PC-3 (cell line): ENCODE data around the gene DOCK1. TPM values are rescaled to one million over a fixed set of nuclear protein-coding genes. Genes with fewer than 3 reads are reported as not detected.
A peak's percentile ranks its signal among the peaks of the same experiment; 100 is the strongest.

Experiments
- ATAC-seq: fragments of 200-7000 bp; cut with Tn5 transposase; 2 replicates; pipeline ENCODE4 v1.9.1; 2020; ENCODE audit warnings: mild to moderate bottlenecking, moderate library complexity
- BruUV-seq: library from RNA; stranded (reverse); fragments of 400-500 nt; replicated peaks from 2 replicates; lab custom pipeline; 2021; lab: Mats Ljungman, UMichigan
- CTCF ChIA-PET: fragments of 300-600 bp; sonication (Branson Sonifier 250); formaldehyde crosslinking; loops from one replicate; lab custom pipeline; 2022; ENCODE audit warnings: antibody characterized with exemption; lab: Charles Lee
- POLR2A ChIA-PET: fragments of 300-600 bp; sonication (Branson Sonifier 250); formaldehyde crosslinking; loops from one replicate; lab custom pipeline; 2022; ENCODE audit warnings: antibody characterized with exemption; ENCODE audit not compliant: unreplicated experiment; lab: Charles Lee
- DNase-seq: peaks from one replicate; pipeline ENCODE4 v3.0.0-alpha.2; 2015
- H2AFZ ChIP-seq: fragments of 300-600 bp; sonication (generic); 2 replicates; pipeline ENCODE4 v1.6.0; 2016; ENCODE audit warnings: antibody characterized with exemption, low read length
- H3F3A ChIP-seq: fragments of 300-600 bp; sonication (generic); one replicate; pipeline ENCODE4 v1.6.0; 2017; ENCODE audit warnings: antibody characterized with exemption, low read length, control low read depth, mild to moderate bottlenecking; ENCODE audit not compliant: unreplicated experiment
- H3K27ac ChIP-seq: fragments of 300-600 bp; sonication (generic); 2 replicates; pipeline ENCODE4 v1.5.1; 2016; ENCODE audit warnings: mild to moderate bottlenecking, low read length
- H3K27me3 ChIP-seq: fragments of 300-600 bp; sonication (generic); 2 replicates; pipeline ENCODE4 v1.6.1; 2016; ENCODE audit warnings: low read length, mixed read lengths
- H3K36me3 ChIP-seq: fragments of 300-600 bp; sonication (generic); 2 replicates; pipeline ENCODE4 v1.6.1; 2016; ENCODE audit warnings: low read depth, mixed run types, low read length, mixed read lengths
- H3K4me1 ChIP-seq: fragments of 300-600 bp; sonication (generic); 2 replicates; pipeline ENCODE4 v1.5.1; 2016; ENCODE audit warnings: low read length; ENCODE audit not compliant: insufficient read depth
- H3K4me2 ChIP-seq: fragments of 300-600 bp; sonication (generic); 2 replicates; pipeline ENCODE4 v1.6.0; 2016; ENCODE audit warnings: low read length
- H3K4me3 ChIP-seq: fragments of 300-600 bp; sonication (generic); 2 replicates; pipeline ENCODE4 v1.5.1; 2016; ENCODE audit warnings: mild to moderate bottlenecking, low read length, mixed read lengths
- H3K79me2 ChIP-seq: fragments of 300-600 bp; sonication (generic); 2 replicates; pipeline ENCODE4 v1.6.1; 2017; ENCODE audit warnings: low read length, mixed read lengths
- H3K9ac ChIP-seq: fragments of 300-600 bp; sonication (generic); 2 replicates; pipeline ENCODE4 v1.6.0; 2016; ENCODE audit warnings: mild to moderate bottlenecking, low read length
- H3K9me2 ChIP-seq: fragments of 300-600 bp; sonication (generic); replicated peaks from 2 replicates; pipeline ENCODE4 v1.6.1; 2016; ENCODE audit warnings: mixed run types, low read length, mixed read lengths
- H3K9me3 ChIP-seq: fragments of 300-600 bp; sonication (generic); 2 replicates; pipeline ENCODE4 v1.6.1; 2016; ENCODE audit warnings: low read length, mixed read lengths
- H4K20me1 ChIP-seq: fragments of 300-600 bp; sonication (generic); 2 replicates; pipeline ENCODE4 v1.6.1; 2016; ENCODE audit warnings: low read length, mixed read lengths
- CTCF ChIP-seq: fragments of 300-600 bp; sonication (generic); conservative IDR thresholded peaks from 2 replicates; pipeline ENCODE4 v1.5.1; 2017; ENCODE audit warnings: antibody characterized with exemption, low read depth, mild to moderate bottlenecking, low read length
- EZH2 ChIP-seq: fragments of 300-600 bp; sonication (generic); IDR thresholded peaks from one replicate; pipeline ENCODE4 v1.6.1; 2017; ENCODE audit warnings: antibody characterized with exemption, mild to moderate bottlenecking, low read length; ENCODE audit not compliant: unreplicated experiment
- EZH2phosphoT487 ChIP-seq: fragments of 300-600 bp; sonication (generic); IDR thresholded peaks from 2 replicates; pipeline ENCODE4 v1.6.1; 2018; ENCODE audit warnings: mild to moderate bottlenecking, antibody characterized with exemption, low read length, borderline replicate concordance
- intact Hi-C: fragments of 100-400 bp; cut with micrococcal nuclease; formaldehyde crosslinking; loops from 2 replicates; pipeline ENCODE4 v1.9.0; 2023
- total RNA-seq: library from RNA; depleted of rRNA; stranded (reverse); fragments of >200 nt; gene quantifications from 2 replicates; pipeline ENCODE4 v1.2.3, GENCODE V29; 2014

The DOCK1 gene
- total RNA-seq, 1 experiment from 2014 or later, result 34.3 TPM

GRCh38 chr10:127276794-127277462 is 371.7 kb downstream of the DOCK1 start:
- no peak overlapping the region for H3K27ac ChIP-seq
- ATAC-seq, result no peak
- H3K79me2 ChIP-seq, result no peaks in the 10 kb centered on the region
- no peaks in the 10 kb centered on the region for H3K9me3 ChIP-seq
- H3K36me3 ChIP-seq, result no peaks in the 10 kb centered on the region
- H3K4me2 ChIP-seq, result no peak overlapping the region
- ChIA-PET POLR2A (no interaction called here), CTCF (no interaction called here)
- no peak overlapping the region for H3K4me3 ChIP-seq
- TF ChIP-seq EZH2phosphoT487, result no peak
- no peak for TF ChIP-seq EZH2
- TF ChIP-seq CTCF, result no peak
- 0 out of 2 replicates have a peak, but pooled peaks cover 4% of the 10 kb centered on the region for H3K4me1 ChIP-seq
- intact Hi-C loops, result no loop called here
- H3K27me3 ChIP-seq, result no peaks in the 10 kb centered on the region
- no peaks in the 10 kb centered on the region for H4K20me1 ChIP-seq
- no TSS peak for BruUV-seq
- H2AFZ ChIP-seq, result no peak overlapping the region
- H3K9ac ChIP-seq, result no peak overlapping the region
- H3K9me2 ChIP-seq, result no peaks in the 10 kb centered on the region
- no peaks in the 10 kb centered on the region for H3F3A ChIP-seq
- DNase-seq, result no peak

- H3K27ac ChIP-seq, result no peak overlapping the region
- no peaks in the 10 kb centered on the region for H3K9me2 ChIP-seq
- BruUV-seq, result no TSS peak
- H4K20me1 ChIP-seq, result no peaks in the 10 kb centered on the region
- peak; percentile 25 for DNase-seq
- H3K4me1 ChIP-seq, result 0 out of 2 replicates have a peak, but pooled peaks cover 4% of the 10 kb centered on the region
- no peak overlapping the region for H3K4me2 ChIP-seq
- H3K9ac ChIP-seq, result no peak overlapping the region
- ChIA-PET POLR2A (no interaction called here), CTCF (no interaction called here)
- H3K79me2 ChIP-seq, result no peaks in the 10 kb centered on the region
- H2AFZ ChIP-seq, result no peak overlapping the region
- TF ChIP-seq CTCF (no peak), EZH2phosphoT487 (no peak), EZH2 (no peak)
- intact Hi-C loops, result no loop called here
- no peaks in the 10 kb centered on the region for H3K36me3 ChIP-seq
- ATAC-seq, result peak; percentile 90
- H3F3A ChIP-seq, result no peaks in the 10 kb centered on the region
- no peaks in the 10 kb centered on the region for H3K9me3 ChIP-seq
- H3K27me3 ChIP-seq, result no peaks in the 10 kb centered on the region
- H3K4me3 ChIP-seq, result no peak overlapping the region
These were observed 372.8 kb downstream of the DOCK1 start for GRCh38 chr10:127278001-127278400.

- Histone ChIP-seq H4K20me1 (no peaks in the 10 kb centered on the region), H3F3A (no peaks in the 10 kb centered on the region), H3K4me1 (0 out of 2 replicates have a peak, but pooled peaks cover 4% of the 10 kb centered on the region), H3K9me2 (no peaks in the 10 kb centered on the region), H3K4me2 (no peak overlapping the region), H3K9ac (no peak overlapping the region), H3K4me3 (no peak overlapping the region), H3K27me3 (no peaks in the 10 kb centered on the region), H3K36me3 (no peaks in the 10 kb centered on the region), H2AFZ (no peak overlapping the region), H3K9me3 (no peaks in the 10 kb centered on the region), H3K27ac (no peak overlapping the region), H3K79me2 (no peaks in the 10 kb centered on the region)
- ChIA-PET CTCF (no interaction called here), POLR2A (no interaction called here)
- ATAC-seq (no peak), DNase-seq (no peak)
- TF ChIP-seq EZH2phosphoT487 (no peak), EZH2 (no peak), CTCF (no peak)
- no TSS peak for BruUV-seq
- intact Hi-C loops, result no loop called here
These were observed 374.1 kb downstream of the DOCK1 start for GRCh38 chr10:127279334-127279774.
